DND-41 (cell line): Measurements from ENCODE around the gene SANBR.

Experiments used
- ATAC-seq: fragments of 200-7000 bp; cut with Tn5 transposase; 3 replicates; pipeline ENCODE4 v1.9.1; 2021; ENCODE audit warnings: low read depth; ENCODE audit not compliant: insufficient read depth
- DNase-seq: peaks from one replicate; pipeline ENCODE4 v3.0.0-alpha.2; 2020
- H2AFZ ChIP-seq: 2 replicates; pipeline ENCODE4 v1.6.0; 2012; ENCODE audit warnings: low read depth, low read length
- H3K27ac ChIP-seq: 2 replicates; pipeline ENCODE4 v1.5.1; 2012; ENCODE audit warnings: low read length, inconsistent platforms
- H3K27me3 ChIP-seq: fragments of 200-600 bp; sonication (generic); 2 replicates; pipeline ENCODE4 v1.6.0; 2012; ENCODE audit warnings: low read length, mild to moderate bottlenecking, inconsistent platforms; ENCODE audit not compliant: insufficient read depth, poor library complexity
- H3K36me3 ChIP-seq: 2 replicates; pipeline ENCODE4 v1.5.1; 2012; ENCODE audit warnings: low read length, inconsistent platforms; ENCODE audit not compliant: insufficient read depth
- H3K4me1 ChIP-seq: 2 replicates; pipeline ENCODE4 v1.5.1; 2012; ENCODE audit warnings: mild to moderate bottlenecking, low read length; ENCODE audit not compliant: insufficient read depth
- H3K4me2 ChIP-seq: 2 replicates; pipeline ENCODE4 v1.6.0; 2012; ENCODE audit warnings: mild to moderate bottlenecking, moderate library complexity, low read length, inconsistent platforms; ENCODE audit not compliant: insufficient read depth
- H3K4me3 ChIP-seq, 2 experiments: fragments of 200-600 bp in 1 of 2; shearing (Covaris generic) in 1 of 2; 2 replicates each; pipeline ENCODE4 v1.5.1; 2012 to 2016; ENCODE audit warnings: inconsistent platforms in 2 of 2, low read length in 2 of 2, mild to moderate bottlenecking in 2 of 2, low read depth in 1 of 2, moderate library complexity in 1 of 2
- H3K79me2 ChIP-seq: 2 replicates; pipeline ENCODE4 v1.6.0; 2012; ENCODE audit warnings: low read length, inconsistent platforms; ENCODE audit not compliant: insufficient read depth
- H3K9ac ChIP-seq: 2 replicates; pipeline ENCODE4 v1.6.0; 2012; ENCODE audit warnings: low read depth, mild to moderate bottlenecking, inconsistent platforms, low read length, moderate library complexity
- H3K9me3 ChIP-seq: 2 replicates; pipeline ENCODE4 v1.5.1; 2012; ENCODE audit warnings: low read length, moderate library complexity, mild to moderate bottlenecking, inconsistent platforms; ENCODE audit not compliant: insufficient read depth, severe bottlenecking
- H4K20me1 ChIP-seq: 2 replicates; pipeline ENCODE4 v1.6.0; 2012; ENCODE audit warnings: low read length; ENCODE audit not compliant: insufficient read depth
- EZH2 ChIP-seq: IDR thresholded peaks from 3 replicates; pipeline ENCODE4 v1.6.1; 2012; ENCODE audit warnings: borderline replicate concordance, low read depth, mild to moderate bottlenecking, moderate library complexity, low read length, inconsistent platforms; ENCODE audit not compliant: severe bottlenecking
- TF ChIP-seq, protein P1 (sequence below): IDR thresholded peaks from 2 replicates; pipeline ENCODE4 v1.5.1; 2012; ENCODE audit warnings: borderline replicate concordance, low read length, moderate library complexity, mild to moderate bottlenecking; ENCODE audit not compliant: poor library complexity, severe bottlenecking; ENCODE audit errors: extremely low read depth

The SANBR gene

GRCh38 chr2:61065714-61066709 lies at the start of gene SANBR:
Gene SANBR (plus strand): TSS chr2:61065871. CDS start chr2:61070351, 4,480 bp downstream.
- Histone ChIP-seq H3K27ac (peak within 1 kb of the TSS; percentile 45), H3K4me2 (peak within 1 kb of the TSS; percentile 98), H4K20me1 (no peaks in the 10 kb centered on the region), H3K36me3 (peaks cover 14% of the 10 kb centered on the region; the same call in 1 of the 2 replicates), H3K9me3 (no peaks in the 10 kb centered on the region), H3K79me2 (peaks cover 16% of the 10 kb centered on the region), H3K4me3 (peak within 1 kb of the TSS; percentile 40 to 64), H3K9ac (peak within 1 kb of the TSS; percentile 83), H3K27me3 (no peaks in the 10 kb centered on the region), H3K4me1 (peaks cover 26% of the 10 kb centered on the region), H2AFZ (peak within 1 kb of the TSS; percentile 89)
- ATAC-seq (peak; percentile 96), DNase-seq (peak; percentile 87)
- TF ChIP-seq, protein P1, sequence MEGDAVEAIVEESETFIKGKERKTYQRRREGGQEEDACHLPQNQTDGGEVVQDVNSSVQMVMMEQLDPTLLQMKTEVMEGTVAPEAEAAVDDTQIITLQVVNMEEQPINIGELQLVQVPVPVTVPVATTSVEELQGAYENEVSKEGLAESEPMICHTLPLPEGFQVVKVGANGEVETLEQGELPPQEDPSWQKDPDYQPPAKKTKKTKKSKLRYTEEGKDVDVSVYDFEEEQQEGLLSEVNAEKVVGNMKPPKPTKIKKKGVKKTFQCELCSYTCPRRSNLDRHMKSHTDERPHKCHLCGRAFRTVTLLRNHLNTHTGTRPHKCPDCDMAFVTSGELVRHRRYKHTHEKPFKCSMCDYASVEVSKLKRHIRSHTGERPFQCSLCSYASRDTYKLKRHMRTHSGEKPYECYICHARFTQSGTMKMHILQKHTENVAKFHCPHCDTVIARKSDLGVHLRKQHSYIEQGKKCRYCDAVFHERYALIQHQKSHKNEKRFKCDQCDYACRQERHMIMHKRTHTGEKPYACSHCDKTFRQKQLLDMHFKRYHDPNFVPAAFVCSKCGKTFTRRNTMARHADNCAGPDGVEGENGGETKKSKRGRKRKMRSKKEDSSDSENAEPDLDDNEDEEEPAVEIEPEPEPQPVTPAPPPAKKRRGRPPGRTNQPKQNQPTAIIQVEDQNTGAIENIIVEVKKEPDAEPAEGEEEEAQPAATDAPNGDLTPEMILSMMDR = no peak
- TF ChIP-seq EZH2 = no peak

DNA sequence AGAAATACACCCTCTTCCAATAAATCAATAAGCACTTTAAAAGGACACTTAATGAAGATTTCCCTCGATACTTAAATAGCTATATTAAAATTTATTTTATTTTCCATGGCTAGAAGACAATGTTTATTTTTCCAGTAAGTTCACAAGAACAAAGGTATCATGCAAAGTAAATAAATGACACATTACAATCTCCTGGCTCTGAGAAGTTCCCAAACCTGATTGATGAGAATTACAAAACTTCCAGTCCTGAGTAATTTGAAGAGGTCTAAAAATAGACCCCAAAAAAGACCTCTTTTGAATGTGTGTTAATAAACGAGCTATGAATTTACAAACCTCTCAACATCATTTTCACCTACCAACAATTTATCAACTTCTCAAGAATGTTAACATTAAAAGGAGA lies 49.7 kb upstream of the SANBR start:
- peaks cover 8% of the 10 kb centered on the region for H3K36me3 ChIP-seq
- peaks cover 52% of the 10 kb centered on the region for H3K79me2 ChIP-seq
- peak overlapping the region; percentile 71 for H3K9ac ChIP-seq
- H3K27me3 ChIP-seq = no peaks in the 10 kb centered on the region
- ATAC-seq = no peak
- H4K20me1 ChIP-seq = peaks cover 2% of the 10 kb centered on the region; the same call in 1 of the 2 replicates
- H2AFZ ChIP-seq = 0 out of 2 replicates have a peak overlapping the region, but pooled peaks have one; percentile 98
- TF ChIP-seq EZH2 = no peak
- TF ChIP-seq, protein P1 = no peak
- H3K4me2 ChIP-seq = peak overlapping the region; percentile 75
- H3K9me3 ChIP-seq = no peaks in the 10 kb centered on the region
- peak overlapping the region; percentile 66 to 79; a peak in 3 of 4 replicates for H3K4me3 ChIP-seq
- no peak overlapping the region; the same call in 1 of the 2 replicates for H3K27ac ChIP-seq
- peaks cover 35% of the 10 kb centered on the region for H3K4me1 ChIP-seq
- no peak for DNase-seq

- Histone ChIP-seq H3K27ac (peak overlapping the region; percentile 96), H3K4me2 (peak overlapping the region; percentile 75), H3K27me3 (no peaks in the 10 kb centered on the region), H2AFZ (peak overlapping the region; percentile 98), H3K9ac (peak overlapping the region; percentile 71), H4K20me1 (peaks cover 6% of the 10 kb centered on the region; the same call in 1 of the 2 replicates), H3K36me3 (peaks cover 9% of the 10 kb centered on the region), H3K4me3 (peak overlapping the region; percentile 66 to 79), H3K4me1 (peaks cover 35% of the 10 kb centered on the region), H3K79me2 (peaks cover 57% of the 10 kb centered on the region), H3K9me3 (no peaks in the 10 kb centered on the region)
- ATAC-seq = no peak
- TF ChIP-seq EZH2 = no peak
- TF ChIP-seq, protein P1 = no peak
- DNase-seq = no peak
Observed at GRCh38 chr2:61016392-61017002, 49.2 kb upstream of the SANBR start.
